ENCODE results near the gene CHIT1.

The CHIT1 gene

DNA sequence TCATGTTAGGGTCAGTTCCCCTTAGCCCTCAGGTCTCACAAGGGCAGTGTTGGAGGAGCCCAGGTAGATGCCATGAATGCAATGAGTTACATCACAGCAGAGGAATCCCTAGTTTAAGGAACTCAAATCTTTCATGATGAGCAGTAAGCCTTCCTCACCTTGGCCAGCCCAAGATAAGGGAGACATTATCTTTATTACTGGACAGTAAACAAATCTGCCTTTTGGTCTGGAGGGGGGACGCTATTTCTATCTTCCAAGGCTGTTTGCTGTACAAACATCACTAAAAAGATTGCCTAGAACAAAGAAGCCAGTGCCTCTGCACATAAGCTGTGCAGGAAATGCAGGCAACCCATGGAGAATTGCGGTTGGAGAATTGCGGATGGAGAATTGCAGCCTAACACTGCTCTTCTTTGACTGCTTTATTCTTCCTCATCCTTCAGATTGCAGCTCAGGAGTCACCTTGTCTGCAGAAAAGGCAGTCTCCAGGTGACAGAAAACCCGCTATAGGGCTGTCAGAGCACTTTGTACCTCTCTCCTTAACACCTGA is 40.7 kb downstream of the CHIT1 start:
- TF ChIP-seq, protein P1, sequence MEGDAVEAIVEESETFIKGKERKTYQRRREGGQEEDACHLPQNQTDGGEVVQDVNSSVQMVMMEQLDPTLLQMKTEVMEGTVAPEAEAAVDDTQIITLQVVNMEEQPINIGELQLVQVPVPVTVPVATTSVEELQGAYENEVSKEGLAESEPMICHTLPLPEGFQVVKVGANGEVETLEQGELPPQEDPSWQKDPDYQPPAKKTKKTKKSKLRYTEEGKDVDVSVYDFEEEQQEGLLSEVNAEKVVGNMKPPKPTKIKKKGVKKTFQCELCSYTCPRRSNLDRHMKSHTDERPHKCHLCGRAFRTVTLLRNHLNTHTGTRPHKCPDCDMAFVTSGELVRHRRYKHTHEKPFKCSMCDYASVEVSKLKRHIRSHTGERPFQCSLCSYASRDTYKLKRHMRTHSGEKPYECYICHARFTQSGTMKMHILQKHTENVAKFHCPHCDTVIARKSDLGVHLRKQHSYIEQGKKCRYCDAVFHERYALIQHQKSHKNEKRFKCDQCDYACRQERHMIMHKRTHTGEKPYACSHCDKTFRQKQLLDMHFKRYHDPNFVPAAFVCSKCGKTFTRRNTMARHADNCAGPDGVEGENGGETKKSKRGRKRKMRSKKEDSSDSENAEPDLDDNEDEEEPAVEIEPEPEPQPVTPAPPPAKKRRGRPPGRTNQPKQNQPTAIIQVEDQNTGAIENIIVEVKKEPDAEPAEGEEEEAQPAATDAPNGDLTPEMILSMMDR (IDR thresholded peaks at IDR 0.05; ENCODE audit: borderline replicate concordance, insufficient read depth, low read depth, low read length): no peak
- no peak overlapping the region for H3K4me3 ChIP-seq (ENCODE audit: low read depth, low read length)

DNA sequence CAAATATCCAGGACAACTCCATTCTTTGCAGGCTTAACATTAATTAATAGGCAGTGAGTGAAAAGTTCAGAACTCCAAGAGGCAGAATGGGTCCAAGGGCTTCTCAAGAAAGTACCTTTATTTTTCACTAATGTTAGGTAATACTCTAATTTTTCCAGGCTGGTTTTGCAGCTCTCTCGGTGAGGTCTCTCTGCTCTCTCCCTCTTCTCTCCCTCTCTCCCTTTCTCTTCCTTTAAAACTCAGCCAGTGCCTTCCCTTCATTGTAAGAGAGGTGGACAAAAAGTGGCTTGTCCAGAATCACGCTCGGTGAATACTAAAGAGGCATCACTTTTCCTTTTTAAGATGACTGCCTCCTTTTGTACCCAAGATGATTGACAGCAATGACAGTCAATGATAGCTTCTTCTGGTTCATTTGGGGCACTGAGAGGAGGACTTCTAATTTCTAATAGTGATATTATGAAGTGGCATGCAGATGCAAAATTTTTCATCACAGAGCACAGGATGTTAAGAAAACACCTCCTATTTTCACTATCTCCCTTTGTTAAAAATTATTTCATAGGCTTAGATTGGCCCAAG is 41.7 kb downstream of the CHIT1 start:
- TF ChIP-seq, protein P1 (IDR thresholded peaks at IDR 0.05; ENCODE audit: borderline replicate concordance, insufficient read depth, low read depth, low read length): no peak
- H3K4me3 ChIP-seq (ENCODE audit: low read depth, low read length): no peak overlapping the region

DNA sequence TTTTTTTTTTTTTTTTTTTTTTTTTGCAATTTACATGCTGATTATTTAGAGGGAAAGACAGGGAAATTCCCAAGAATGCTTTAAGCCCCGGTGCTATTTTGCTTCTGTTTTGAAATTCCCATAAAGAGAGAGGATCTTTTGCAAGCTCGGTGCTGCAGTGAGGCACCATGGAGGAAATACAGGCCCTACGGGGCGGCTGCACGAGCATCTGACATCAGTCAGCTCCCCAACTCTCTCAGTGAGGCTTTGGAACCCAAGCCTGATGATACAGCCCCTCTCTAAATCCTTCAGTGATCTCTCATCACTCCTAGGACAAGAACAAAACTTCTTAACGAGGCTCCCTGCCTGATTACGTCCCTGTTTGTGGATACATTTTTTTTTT is 42.2 kb downstream of the CHIT1 start:
- no peak overlapping the region for H3K4me3 ChIP-seq (ENCODE audit: low read depth, low read length)
- TF ChIP-seq, protein P1 (IDR thresholded peaks at IDR 0.05; ENCODE audit: borderline replicate concordance, insufficient read depth, low read depth, low read length): no peak

DNA sequence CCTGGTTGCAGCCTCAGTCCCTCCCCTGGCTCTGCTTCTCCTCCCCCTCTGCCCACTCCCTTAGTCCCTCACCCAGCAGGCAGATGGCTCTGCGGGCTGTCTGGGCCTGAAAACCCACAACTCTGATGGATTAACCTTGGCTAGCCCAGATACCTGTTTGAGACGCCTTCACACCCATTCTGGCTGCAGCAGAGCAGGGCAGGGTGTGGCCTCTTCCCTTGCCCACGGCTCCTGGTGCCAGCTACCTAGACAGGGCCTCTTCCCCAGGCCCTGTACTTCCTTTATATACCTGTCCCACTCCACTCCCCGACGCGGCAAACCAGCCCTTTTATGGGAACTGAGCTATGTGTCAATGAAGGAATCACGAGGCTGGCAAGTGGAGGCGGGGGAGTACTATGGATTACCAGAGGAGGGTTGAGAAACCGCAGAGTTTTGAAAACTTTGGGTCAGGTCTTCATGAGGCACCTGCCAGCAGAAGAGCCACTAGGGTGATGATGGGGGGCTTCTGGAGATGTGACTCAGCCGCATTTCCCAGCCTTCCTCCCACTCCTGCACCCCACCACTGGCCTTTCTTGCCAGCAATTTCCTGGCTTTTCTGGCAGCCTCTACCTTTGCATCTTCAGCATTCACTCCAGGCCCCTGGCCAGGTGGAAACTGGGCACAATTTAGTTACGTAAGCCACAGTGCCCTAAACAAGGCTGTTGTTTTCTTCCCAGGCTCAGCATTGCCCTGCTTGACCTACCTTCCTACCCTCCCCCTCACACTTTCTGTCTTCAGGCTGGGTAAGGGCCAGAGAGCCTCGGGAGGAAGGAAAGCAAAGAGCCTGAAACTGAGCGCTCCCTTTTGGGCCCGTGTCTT is 42.8 kb downstream of the CHIT1 start, which contains the start of gene CHI3L1:
CHI3L1 (minus strand) TSS at position 259 of the 858 bp plus-strand sequence; CDS start at position 178, 81 bp downstream.
- H3K4me3 ChIP-seq (ENCODE audit: low read depth, low read length): no peak within 1 kb of the TSS

DNA sequence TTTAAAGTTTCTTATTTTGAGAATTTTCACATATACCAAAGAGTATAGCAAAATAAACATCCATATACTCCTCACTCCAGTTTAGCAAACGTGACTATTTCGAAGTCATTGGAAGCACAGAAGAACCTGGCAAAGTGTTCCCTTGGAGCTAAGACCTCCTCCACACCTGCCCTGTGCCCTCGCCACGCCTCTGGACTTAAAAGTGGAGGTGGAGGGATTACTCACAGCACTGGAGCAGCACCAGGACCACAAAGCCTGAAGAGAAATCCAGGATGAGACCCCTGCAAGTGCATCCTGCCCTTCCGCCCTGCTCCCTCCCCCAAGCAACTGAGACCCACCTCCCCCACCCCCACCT is 43.4 kb downstream of the CHIT1 start:
- H3K4me3 ChIP-seq (ENCODE audit: low read depth, low read length): no peak overlapping the region
- TF ChIP-seq, protein P1 (IDR thresholded peaks at IDR 0.05; ENCODE audit: borderline replicate concordance, insufficient read depth, low read depth, low read length): no peak

More for the DNA sequence above, 42.8 kb downstream of the CHIT1 start, which contains the start of gene CHI3L1:
- TF ChIP-seq, protein P1 (IDR thresholded peaks at IDR 0.05; ENCODE audit: borderline replicate concordance, insufficient read depth, low read depth, low read length): no peak

DNA sequence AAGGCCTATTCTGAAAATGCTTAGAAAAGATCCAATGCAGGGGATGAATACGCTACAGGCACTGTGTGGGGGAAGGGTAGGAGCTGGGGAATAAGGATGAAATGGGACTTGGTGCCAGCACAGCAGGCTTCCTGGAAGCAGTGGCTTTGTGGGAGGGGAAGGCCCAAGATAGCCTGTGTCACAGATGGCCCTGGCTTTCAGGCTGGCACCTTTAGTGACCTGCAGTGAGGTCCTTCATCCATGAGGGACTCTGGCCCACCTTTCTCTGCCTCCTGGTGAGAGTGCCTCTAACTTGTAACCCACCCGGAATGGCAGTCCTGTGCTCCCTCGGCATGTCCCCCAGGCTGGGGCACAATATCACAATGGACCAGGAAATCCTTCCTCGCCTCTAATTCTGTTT is 43.9 kb downstream of the CHIT1 start:
- no peak overlapping the region for H3K4me3 ChIP-seq (ENCODE audit: low read depth, low read length)
- TF ChIP-seq, protein P1 (IDR thresholded peaks at IDR 0.05; ENCODE audit: borderline replicate concordance, insufficient read depth, low read depth, low read length): no peak
